Measurements from ENCODE around the gene FZR1.
"Not testable (repeated sequence)": the region's sequence is repeated elsewhere in the genome, so short reads cannot be mapped to it uniquely, and the experiment has no call there.

Gene FZR1

DNA sequence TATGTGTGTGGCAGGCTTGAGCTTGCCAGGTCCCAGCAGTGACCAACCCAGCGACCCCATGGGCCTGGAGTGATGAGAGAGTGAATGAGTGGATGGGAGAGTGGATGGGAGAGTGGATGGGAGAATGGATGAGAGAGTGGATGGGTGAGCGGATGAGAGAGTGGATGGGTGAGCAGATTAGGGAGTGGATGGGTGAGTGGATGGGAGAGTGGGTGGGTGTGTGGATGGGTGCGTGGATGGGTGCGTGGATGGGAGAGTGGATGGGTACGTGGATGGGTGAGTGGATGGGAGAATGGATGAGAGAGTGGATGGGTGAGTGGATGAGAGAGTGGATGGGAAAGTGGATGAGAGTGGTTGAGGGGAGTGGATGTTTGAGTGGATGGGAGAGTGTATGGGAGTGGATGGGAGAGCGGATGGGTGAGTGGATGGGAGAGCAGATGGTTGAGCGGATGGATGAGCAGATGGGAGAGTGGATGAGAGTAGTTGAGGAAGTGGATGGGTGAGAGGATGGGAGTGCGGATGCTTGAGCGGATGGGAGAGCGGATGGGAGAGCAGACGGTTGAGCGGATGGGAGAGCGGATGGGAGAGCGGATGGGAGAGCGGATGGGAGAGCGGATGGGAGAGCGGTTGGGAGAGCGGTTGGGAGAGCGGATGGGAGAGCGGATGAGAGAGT, 22.6 kb downstream of the FZR1 start:
- DNase-seq (ENCODE audit: low read depth in 2 of 3, low spot score in 1 of 3) = no peak

GRCh38 chr19:3529299-3529698, 23.2 kb downstream of the FZR1 start:
- not testable (repeated sequence) for DNase-seq (ENCODE audit: low read depth in 2 of 3, low spot score in 1 of 3)

DNA sequence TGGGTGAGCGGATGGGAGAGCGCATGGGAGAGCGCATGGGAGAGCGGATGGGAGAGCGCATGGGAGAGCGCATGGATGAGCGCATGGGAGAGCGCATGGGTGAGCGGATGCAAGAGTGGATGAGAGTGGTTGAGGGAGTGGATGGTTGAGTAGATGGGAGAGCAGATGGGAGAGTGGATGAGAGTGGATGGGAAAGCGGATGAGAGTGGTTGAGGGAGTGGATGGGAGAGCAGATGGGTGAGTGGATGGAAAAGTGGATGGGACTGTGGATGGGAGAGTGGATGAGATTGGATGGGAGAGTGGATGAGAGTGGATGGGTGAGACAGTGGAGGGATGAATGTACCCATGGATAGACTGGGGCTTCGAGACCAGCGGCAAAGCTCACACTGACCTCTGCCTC, 24.3 kb downstream of the FZR1 start:
- DNase-seq (ENCODE audit: low read depth in 2 of 3, low spot score in 1 of 3) = no peak

GRCh38 chr19:3531716-3532115, 25.6 kb downstream of the FZR1 start:
- no peak for DNase-seq (ENCODE audit: low read depth in 2 of 3, low spot score in 1 of 3)

GRCh38 chr19:3532154-3532786, 26.2 kb downstream of the FZR1 start:
- no peak for DNase-seq (ENCODE audit: low read depth in 2 of 3, low spot score in 1 of 3)

GRCh38 chr19:3533033-3533432, 26.9 kb downstream of the FZR1 start:
- no peak for DNase-seq (ENCODE audit: low read depth in 2 of 3, low spot score in 1 of 3)

DNA sequence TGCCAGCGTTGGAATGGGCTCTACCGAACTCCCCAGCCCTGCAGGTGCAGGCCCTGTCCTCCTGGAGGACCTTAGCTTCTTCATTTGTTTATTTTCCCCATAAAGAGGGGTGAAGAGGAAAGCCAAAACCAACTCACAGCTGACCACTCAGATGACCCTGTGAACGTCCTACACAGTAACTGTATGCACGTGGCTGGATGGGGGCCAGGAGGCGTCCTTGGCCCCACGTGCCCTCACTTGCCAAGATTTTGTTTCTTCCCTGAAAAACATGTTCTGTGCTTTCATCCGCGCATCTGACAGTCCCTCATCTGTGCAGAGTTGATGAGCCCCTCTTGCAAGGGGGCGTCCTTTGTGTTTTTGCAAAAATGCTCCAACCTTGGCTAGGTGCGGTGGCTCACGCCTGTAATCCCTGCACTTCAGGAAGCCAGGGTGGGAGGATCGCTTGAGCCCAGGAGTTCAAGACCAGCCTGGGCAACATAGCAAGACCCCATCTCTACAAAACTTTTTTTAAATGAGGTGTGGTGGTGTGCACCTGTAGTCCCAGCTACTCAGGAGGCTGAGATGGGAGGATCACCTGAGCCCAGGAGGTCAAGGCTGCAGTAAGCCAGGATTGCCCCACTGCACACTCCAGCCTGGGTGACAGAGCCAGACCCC, 27.6 kb downstream of the FZR1 start:
- DNase-seq (ENCODE audit: low read depth in 2 of 3, low spot score in 1 of 3) = no peak

DNA sequence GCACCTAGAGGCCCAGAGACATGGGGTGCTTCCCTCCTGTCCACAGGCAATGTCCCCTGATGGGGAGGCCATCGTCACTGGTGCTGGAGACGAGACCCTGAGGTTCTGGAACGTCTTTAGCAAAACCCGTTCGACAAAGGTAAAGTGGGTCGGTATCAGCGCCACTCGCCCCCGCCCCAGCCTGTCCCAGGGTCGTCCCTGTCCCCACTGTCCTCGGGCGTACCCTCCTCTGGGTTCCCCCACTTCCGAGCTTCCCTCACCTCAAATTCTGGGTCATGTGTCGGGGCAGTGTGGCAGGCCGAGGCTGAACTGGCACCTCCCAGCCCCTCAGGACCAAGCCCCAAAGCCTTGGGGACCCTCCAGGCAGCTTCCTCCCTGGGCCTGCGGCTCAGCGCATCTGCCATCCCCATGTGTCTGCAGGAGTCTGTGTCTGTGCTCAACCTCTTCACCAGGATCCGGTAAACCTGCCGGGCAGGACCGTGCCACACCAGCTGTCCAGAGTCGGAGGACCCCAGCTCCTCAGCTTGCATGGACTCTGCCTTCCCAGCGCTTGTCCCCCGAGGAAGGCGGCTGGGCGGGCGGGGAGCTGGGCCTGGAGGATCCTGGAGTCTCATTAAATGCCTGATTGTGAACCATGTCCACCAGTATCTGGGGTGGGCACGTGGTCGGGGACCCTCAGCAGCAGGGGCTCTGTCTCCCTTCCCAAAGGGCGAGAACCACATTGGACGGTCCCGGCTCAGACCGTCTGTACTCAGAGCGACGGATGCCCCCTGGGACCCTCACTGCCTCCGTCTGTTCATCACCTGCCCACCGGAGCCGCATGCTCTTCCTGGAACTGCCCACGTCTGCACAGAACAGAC, 28.5 kb downstream of the FZR1 start:
- DNase-seq (ENCODE audit: low read depth in 2 of 3, low spot score in 1 of 3) = no peak

DNA sequence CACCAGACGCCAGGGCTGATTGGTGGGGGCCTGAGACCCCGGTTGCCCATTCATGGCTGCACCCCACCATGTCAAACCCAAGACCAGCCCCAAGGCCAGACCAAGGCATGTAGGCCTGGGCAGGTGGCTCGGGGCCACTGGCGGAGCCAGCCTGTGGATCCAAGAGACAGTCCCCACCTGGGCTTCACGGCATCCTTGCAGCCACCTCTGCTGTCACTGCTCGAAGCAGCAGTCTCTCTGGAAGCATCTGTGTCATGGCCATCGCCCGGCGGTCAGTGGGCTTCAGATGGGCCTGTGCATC, 29.1 kb downstream of the FZR1 start:
- DNase-seq (ENCODE audit: low read depth in 2 of 3, low spot score in 1 of 3) = no peak

DNA sequence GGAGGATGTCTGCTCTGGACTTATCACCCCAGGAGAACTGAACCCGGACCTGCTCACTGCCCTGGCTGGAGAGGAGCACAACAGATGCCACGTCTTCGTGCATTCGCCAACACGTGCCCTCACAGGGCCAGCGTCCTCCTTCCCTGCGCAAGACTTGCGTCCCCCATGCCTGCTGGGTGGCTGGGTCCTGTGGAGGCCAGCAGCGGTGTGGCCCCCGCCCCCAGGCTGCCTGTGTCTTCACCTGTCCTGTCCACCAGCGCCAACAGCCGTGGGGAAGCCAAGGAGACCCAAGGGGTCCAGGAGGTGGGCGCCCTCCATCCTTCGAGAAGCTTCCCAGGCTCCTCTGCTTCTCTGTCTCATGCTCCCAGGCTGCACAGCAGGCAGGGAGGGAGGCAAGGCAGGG, 29.5 kb downstream of the FZR1 start:
- no peak for DNase-seq (ENCODE audit: low read depth in 2 of 3, low spot score in 1 of 3)

- DNase-seq (ENCODE audit: low read depth in 2 of 3, low spot score in 1 of 3) = no peak
Measured at GRCh38 chr19:3535981-3536380, 29.9 kb downstream of the FZR1 start.

- DNase-seq (ENCODE audit: low read depth in 2 of 3, low spot score in 1 of 3) = no peak
Measured at GRCh38 chr19:3536429-3537100, 30.5 kb downstream of the FZR1 start.

DNA sequence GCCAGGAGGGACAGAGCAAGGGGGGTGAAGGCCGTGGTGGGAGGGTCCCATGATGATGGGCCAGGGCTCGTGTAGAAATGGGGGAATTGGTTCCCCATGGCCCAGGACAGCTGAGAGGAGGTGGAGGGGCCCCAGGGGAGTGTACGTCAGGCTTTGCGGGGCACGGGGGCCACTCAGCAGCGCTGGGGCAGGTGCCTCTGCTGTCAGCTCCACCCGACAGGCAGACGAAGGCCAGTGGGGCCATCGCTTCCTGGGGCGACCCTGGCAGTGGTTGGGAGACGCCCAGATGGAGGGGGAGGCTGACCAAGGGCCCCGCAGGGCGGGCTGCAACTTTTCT, 31.0 kb downstream of the FZR1 start:
- no peak for DNase-seq (ENCODE audit: low read depth in 2 of 3, low spot score in 1 of 3)

GRCh38 chr19:3537438-3538240, 31.5 kb downstream of the FZR1 start:
- DNase-seq (ENCODE audit: low read depth in 2 of 3, low spot score in 1 of 3) = no peak

- DNase-seq (ENCODE audit: low read depth in 2 of 3, low spot score in 1 of 3) = no peak
Measured at GRCh38 chr19:3538258-3538929, 32.3 kb downstream of the FZR1 start.

DNA sequence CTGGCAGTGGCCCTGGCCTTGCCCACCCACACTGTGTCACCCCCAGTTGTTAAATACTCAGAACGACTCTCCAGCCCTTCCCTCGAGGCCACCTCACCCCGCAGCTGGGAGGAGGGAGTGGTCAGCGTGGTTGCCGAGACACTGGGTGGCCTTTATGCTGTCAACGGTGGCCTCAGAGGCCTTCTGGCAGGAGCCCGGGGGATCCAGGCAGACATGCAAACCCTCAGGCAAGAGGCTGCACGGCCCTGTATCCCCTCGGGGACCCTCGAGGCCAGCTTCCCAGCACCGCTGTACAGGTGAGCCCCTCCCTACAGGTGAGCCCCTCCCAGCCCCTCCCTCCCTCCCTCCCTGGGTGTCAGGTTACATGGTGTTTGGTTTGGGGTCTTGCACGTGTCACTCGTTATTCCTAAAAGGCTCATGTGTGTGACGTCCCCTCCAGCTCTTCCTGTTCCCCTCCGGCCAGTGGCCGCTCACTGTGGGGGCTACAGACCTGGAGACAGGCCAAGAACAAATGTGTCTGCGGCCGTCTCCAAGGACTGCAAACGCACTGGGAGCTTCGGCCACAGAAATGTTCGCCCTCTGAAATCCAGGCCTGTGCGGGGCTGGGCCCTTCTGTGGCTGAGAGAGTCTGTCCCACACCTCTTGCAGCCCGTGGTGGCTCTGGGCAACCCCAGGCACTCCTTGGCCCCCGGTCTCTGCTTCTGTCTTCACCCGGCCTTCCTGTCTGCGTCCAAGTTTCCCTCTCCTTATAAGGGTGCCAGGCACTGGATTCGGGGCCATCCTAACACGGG, 33.0 kb downstream of the FZR1 start, which contains the start of gene TEKTIP1:
Gene TEKTIP1 (plus strand): TSS at position 210 of the 791 bp plus-strand sequence. CDS start 4 bp downstream, at position 214.
- DNase-seq (ENCODE audit: low read depth in 2 of 3, low spot score in 1 of 3) = no peak

- no peak for DNase-seq (ENCODE audit: low read depth in 2 of 3, low spot score in 1 of 3)
Measured at GRCh38 chr19:3539756-3540118, 33.6 kb downstream of the FZR1 start.

- no peak for DNase-seq (ENCODE audit: low read depth in 2 of 3, low spot score in 1 of 3)
Measured at GRCh38 chr19:3543150-3544057, 37.3 kb downstream of the FZR1 start.
